ENCODE results near the gene PPP3CA.
"Not testable (repeated sequence)": the region's sequence is repeated elsewhere in the genome, so short reads cannot be mapped to it uniquely, and the experiment has no call there.

Gene PPP3CA

DNA sequence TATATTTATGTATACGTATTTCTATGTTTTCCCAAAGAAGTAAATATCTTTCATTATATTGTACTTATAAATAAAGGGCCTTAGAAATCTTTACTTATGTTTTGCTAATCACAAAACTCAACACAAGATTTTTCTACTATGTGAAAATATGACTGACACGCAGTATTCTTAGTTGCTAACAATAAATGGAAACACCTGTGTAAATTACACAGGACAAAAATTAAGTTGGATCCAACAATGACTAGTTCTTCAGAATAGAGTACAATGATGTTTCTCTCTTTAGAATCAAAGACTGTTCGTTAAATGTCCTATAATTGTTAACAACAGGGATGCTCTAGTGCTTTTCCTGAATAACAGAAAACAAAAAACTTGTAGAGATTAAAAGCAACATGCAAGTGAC is 96.1 kb downstream of the PPP3CA start:
- no peak for DNase-seq

DNA sequence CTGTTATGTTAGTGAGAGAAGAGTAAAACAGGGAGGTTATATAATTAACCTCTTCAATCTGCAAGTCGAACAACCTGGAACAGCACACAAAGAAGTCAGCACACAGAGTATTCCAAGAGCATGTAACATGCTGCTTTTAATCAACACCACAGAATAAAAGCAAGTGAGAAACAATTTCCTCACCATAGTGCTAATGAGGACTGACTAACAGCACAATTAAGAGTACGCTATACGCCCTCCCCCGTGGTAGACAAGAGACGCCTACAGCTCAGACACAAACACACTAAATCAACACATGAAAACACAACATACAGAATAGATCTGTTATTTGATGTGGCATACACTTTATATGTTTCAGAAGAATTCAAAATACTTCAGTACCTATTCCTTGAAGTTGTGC is 103.0 kb downstream of the PPP3CA start:
- DNase-seq = no peak

DNA sequence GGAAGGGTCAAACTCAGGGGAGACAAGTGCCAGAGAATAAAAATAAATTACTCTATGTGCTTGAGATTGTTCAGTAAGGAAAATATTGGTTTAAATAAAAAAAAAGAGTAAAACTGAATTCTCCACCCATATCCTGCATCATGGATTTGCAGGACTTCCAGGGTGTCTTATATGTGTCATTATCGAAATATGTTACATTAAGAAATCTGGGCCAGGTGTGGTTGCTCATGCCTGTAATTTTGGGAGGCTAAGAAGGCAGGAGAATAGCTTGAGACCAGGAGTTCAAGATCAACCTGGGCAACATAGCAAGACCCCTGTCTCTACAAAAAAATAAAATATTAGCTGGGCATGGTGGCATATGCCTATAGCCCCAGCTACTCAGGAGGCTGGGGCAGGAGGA is 104.9 kb downstream of the PPP3CA start:
- DNase-seq = no peak

DNA sequence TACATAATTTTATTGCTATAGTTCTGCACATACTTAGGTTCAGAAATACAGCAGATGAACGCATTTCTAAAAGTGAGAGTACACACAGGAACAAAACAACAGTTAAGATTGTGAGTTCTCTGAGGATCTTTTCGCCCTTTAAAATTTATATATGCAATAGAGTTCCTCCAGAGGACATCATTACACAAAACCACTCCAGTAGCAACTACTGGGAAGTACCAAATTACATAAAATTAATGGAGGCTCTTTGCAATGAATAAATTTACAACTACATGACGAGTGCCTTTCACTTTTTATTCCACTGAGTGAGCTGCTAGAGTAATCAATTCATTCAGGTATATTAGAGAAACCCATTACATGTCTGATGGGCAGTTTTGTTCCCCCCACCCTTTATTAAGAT is 107.2 kb downstream of the PPP3CA start:
- no peak for DNase-seq

DNA sequence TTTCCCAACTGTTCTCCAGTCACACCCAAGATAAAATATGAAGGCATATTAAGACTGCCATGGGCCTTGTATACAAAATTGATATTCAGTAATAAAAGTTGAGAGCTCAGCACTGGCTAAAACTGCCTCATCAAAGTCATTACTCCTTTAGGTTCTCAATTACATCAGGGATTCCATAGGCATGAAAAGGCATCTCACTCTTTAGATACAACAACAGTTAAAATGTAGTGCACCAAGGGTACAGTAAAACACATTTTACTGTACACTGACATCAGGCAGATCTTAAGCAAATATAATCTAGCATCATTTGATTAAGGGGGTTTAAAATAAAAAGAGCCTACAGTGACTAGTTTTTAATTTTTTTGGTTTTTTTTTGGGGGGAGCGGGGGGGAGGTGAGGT is 107.7 kb downstream of the PPP3CA start:
- no peak for DNase-seq

DNA sequence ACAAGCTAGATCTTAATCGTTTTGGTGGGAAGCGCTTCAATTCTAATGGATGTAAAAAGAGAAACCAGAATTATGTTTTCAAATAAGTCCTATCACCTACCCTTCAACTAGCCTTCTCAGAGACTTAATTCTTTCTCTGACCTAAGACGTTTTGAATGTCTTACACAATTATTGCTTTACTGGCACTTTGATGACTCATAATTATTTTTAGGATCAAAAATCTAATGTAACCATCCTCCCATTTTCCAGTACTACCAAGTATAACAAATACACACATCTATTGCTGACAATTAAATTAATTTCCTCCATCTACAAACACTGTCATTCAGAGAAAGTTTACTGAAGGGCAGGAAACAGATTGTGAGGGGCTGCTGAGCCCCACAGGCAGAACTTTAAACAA is 108.6 kb downstream of the PPP3CA start:
- DNase-seq = no peak

DNA sequence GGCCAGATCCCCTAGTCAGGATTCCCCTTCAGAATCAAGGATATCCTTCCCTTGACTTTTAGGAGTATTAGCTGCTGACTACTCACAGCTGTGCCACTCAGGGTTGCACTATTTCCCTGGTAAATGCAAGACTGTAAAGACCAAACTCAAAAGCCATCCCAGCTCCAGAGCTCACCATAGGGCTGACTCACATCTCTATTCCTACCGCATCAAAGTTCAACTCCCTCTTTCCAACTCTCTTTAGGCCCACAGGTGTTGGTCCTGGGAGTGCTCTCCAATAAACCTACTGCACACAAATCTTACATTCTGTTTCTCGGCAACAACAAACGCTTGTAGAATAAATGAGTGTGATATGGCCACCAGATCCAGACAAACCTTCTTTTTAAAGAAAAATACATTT is 109.6 kb downstream of the PPP3CA start:
- DNase-seq = no peak

DNA sequence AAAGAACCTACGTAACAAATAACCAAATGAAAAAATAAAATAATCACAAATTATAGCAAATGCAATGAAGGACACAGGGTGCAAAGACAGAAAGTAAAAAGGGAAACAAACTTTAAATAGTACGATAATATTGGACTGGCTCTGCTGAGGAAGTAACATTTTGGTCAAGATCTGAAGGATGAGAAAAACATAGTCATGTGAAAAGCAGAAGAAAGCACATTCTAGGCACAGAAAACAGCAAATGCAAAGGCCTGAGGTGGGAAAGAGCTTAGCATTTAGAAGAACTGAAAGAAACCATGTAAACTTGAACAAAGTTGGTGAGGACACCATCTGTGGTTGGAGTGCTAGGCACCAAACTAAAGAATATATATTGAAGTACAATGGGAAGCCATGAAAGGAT is 111.2 kb downstream of the PPP3CA start:
- DNase-seq = no peak

DNA sequence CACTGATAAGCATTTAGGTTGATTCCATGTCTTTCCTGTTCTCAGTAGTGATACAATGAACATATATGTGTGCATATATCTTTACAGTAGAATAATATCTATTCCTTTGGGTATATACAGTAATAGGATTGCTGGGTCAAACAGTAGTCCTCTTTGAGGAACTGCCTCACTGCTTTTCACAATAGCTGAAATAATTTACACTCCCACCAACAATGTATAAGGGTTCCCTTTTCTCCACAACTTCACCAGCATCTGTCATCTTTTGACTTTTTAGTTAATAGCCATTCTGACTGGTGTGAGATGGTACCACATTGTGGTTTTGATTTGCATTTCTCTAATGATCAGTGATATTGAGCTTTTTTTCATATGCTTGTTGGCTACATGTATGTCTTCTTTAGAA is 113.2 kb downstream of the PPP3CA start:
- DNase-seq = not testable (repeated sequence)

DNA sequence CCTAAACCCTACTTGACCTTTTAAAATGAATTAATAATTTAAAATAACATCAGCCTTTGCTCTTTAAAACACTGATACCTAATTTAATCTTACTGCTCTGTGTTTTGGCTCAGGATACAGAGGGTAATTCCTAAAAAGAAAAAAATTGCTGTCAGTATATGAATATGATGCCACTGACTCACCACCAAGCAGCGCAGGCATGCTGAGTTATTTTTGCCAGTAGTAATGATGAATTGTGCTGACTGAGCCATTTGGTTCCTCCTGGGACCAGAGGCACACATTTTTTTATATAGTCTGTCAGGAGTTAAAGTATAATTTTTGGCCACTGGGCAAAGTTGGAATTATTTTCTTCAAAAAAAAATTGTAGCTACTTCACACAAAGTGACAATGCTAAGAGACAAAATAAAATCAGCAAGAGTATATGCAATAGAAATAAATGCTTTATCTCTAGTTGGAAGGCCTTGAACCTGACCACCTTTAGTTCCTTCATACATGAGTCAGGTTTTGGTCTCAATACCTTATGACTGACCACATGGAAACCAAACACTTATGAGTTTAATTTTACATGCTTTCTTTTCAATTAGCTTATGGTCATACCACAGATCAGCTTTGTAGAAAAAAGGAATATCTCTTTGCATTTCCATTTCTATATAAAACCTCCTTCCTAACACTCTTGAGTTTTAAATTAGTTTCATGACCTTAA is 115.1 kb downstream of the PPP3CA start:
- DNase-seq = no peak

DNA sequence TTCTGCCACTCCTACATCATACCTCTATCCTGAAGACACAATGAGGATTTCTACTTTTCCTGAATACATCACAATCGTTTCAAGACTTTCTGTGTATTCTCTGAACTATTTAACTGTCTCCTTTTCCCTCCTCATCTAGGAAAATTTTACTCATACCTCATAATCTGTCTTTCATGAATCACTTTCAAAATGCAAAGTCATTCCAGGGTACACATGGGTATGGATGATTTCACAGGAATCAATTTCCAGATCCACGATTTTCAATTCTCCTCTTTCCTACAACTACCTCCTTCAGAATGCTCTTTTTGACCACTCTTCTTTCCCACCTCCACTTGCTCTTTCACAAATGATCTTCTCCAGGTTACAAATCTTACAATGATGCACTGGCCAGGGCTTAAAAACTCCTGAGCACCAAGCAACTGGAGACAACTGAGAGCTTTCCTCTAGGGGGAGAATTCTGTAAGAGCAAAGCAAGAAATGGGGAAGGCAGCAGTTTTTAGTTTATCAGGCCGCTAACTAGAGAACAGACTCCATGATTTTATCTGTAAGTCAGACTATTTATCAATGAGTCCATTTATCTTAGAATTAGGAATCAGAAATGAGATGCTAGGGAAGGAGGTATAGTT is 116.4 kb downstream of the PPP3CA start:
- DNase-seq = no peak

DNA sequence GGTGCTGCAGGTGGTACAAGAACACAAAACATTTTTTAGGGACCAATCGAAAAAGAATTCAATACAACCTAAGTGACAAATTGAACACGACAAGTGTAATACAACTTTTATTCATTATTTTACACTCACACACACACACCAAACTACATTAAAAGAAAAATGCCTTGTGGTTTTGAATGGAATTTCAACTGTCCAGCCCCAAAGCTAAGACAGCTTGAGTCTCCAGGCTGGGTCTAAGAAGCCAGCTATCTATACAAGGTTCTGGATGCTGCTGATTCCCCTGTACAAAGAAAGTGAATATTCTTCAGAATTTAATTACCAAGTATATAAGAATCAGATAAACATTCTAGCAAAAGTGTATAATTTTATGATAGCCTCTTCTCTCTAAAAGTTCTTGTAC is 118.2 kb downstream of the PPP3CA start:
- DNase-seq = no peak

DNA sequence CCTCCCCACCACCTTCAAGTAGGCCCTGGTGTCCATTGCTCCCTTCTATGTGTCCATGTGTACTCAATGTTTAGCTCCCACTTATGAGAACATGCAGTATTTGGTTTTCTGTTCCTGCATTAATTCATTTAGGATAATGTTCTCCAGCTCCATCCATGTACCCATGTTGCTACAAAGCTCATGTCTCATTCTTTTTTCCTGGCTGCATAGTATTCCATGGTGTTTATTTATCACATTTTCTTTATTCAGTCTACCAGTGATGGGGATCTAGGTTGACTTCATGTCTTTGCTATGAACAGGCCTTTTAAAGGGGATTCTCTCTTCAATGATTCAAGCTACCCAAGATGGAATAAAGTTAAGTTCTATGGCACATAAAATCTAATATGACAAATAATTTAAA is 119.6 kb downstream of the PPP3CA start:
- DNase-seq = no peak

DNA sequence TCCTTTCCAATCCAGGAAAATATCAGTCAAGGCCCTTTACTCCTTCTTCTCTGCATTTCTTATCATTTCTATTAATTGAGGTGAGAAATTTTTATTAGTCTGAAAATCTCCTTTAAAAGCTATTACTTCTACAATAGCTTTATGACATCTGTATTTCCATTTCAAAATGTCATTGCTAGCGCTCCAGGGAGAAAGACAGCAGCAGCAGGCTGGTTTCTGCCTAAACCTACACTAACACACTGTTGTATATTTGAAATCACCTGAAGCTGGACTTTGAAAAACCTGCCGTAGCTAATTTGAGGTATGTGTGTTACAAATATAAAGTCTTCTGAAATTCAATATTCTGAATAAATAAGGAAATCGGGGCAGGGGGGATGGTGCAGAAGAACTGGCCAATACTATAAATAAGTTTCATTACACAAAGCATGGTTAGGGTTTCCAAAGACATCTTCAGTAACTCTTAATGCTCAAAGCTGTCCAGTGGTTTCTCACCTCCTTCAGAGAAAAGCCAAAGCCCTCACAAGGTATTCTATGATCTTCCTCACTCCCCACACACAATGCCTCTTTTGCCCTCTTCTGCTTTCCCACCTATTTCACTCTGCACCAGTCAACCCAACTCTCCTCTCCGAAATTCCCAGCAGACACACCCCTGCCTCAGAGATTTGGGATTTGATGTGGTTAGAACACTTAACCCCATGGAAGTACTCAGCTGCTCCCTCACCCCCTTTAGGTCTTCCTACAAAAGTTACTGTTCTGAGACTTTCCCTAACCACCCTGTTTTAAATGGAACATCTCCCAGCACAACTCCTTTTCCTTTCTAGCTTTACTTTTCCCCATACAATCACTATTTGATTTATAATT is 122.7 kb downstream of the PPP3CA start:
- no peak for DNase-seq

DNA sequence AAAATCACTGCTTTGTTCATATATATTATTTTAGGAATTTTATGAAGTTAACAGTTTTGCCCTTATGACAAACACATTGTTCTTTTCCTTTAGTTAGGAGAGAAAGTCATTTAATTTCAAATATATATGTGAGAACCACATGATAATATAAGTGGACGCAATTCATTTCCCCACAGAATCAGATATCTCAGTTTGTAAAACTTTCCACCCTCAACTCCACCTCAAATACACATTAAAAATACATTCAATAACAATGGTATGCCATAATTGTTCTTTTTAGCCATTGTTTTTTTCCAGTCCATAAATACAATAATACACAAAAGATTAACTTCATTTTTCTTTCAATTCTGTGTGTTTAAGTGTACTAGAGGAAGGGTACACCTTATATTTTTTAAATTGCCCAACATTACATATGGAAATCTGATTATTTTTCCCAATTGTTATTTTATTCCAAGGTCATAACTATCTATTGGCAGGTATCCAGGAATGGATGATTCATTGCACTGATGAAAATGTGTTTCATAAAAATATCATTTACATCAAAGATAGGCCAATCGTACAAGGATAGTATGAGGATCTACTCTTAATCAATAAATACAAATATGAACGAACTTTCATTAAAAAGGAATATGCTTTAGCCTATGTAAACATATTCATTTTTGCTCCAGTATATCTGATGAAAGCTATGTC is 125.0 kb downstream of the PPP3CA start:
- DNase-seq = no peak

DNA sequence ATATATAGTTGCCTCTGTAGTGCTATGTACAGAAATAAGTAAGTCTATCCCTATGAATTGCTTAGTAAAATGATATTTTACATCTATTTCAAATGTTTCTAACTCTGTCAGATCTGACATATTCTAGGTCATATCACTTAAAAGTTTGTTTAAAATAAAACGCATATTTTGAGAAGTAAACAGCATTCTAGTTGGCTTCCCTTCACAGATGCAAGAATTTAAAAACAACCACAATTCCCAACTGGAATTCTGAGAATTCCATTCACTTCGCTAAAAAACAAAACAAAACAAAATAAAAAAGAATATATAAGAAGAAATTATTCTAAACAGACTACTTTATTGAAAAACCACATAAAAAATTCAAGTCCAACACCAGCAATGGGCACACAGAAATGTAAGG is 126.0 kb downstream of the PPP3CA start:
- no peak for DNase-seq

DNA sequence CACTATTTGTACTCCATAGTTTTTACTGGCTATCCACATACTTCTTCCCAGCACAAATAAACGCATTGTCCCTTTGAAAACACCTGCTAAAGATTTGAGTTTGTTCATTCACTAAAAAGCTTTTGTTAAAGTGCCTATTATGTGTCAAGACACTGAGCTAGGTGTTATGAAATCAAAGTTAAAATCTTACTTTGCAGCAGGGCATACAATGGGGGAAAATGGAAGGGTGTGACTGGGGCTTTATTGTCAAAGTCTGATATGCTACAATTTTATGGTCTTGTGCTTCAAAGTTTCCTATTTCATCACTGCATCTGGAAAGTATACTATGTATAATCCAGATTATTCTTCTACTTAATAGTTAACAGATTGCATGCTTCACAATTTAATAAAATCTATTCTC is 128.4 kb downstream of the PPP3CA start:
- DNase-seq = no peak

DNA sequence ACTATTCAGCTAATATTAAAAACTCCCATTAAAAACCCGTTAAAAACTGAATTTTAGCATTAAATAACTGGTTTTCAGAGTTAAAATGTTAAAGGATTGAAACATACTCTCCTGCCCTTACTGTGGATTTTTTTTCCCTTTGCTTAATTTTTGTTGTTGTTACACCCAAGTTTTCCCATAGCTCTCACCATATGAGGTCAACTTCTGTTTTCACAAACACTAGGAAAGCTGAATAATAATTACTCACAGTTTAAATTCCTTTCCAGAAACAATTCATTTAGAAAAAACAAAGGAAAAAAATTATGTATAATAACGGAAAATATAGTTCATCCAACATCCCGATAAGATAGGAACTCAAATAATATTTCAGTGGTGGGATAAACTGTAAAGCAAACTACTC is 129.0 kb downstream of the PPP3CA start:
- DNase-seq = no peak

DNA sequence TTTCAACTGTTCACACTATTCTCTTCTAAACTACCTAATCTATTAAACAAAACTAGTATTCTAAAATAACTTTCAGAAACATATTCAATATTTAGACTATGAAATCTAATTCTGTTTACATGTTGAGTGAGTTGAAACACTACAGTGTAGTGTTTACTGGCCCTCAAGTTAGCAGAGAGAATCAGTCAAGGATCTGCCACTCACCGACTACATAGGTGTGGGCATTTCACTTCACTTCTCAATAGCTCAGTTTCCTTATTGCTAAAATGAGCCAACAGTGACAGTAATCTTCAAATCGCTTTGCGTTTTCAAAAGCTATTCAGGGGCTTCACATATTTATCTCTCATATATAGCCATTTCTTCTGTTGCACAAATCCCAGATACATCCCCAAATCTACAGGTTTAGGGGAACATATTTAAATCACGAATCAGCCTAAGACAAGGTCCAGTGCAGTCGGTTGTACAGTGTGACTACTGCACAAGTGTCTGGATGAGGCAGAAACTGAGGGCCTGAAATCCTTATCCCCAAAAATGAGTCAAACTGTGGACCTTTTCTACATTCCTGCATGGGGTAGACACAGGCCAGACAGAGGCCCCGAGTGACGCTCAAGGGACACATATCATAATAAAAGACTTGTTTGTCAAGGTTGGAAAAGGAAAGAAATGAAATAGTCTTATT is 129.8 kb downstream of the PPP3CA start:
- DNase-seq = no peak

DNA sequence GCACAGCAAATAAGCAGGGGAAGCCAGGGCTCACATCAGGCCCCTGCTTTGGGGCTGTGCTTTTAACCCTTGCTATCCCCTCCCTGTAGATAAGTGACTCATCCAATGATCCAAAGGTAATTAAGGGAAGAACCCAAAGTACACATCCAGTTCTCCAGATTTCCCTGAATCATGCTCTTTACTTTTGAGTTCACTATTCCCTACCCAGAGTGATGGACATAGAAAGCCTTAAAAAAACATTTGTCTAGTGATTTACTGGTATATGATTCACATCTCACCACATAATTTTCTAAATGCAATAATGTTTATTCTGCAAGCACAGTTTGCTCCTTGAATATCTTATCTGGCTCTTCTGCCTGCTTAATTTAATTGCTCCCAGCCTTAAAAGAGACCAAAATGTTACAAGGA is 136.2 kb downstream of the PPP3CA start:
- DNase-seq = no peak

DNA sequence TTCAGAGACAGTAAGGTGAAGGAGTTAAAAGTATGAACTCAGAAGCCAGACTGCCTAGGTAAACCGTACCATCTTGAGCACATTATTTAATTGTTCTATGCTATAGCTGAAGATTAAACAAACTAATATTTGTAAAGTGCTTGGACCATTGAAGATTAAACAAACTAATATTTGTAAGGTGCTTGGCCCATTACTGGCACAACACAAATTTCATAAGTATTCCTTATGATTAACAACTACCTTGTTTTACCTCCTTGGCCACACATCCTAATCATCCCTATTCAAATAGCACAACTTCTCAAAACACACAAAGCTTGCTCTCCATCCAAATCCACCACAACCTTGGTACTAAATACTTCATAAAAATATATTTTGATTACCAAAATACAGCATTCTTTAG is 137.0 kb downstream of the PPP3CA start:
- no peak for DNase-seq

DNA sequence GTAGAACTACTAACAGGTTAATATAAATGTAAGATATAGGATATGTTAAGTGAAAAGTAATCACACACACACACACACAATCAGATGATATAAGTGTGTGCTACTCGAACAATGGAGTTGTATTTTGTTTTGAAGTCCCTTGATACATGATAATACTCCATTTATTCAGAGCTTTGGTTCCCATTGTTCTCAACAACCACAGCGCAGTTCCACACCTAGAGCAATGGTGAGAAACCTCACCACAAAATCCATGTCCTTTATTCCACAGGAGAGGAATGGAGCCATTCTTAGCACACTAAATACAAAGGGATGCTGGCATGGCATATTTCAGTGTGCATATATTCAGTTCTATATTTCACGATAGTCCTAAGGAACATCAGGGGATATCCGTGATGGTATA is 139.2 kb downstream of the PPP3CA start:
- no peak for DNase-seq

DNA sequence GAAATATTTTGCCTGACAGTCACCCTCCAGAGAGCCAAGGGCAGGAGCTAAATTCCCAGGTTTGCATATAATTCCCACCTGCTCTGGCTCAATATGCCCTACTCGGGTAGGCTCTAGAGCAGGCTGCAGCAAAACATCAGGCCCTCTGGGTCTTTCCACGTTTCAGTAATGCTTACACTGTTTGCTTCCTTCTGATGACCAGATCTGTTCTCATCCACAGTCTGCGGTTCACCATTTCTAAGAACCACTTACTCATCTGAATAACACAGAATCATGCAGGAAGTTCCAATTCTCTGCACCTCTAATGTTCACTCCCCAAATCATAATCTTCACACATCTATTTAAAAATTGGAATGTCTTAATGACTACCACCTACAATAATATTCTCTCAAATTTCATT is 141.4 kb downstream of the PPP3CA start:
- no peak for DNase-seq
